ENCODE results near the gene STX10.

Gene STX10

DNA sequence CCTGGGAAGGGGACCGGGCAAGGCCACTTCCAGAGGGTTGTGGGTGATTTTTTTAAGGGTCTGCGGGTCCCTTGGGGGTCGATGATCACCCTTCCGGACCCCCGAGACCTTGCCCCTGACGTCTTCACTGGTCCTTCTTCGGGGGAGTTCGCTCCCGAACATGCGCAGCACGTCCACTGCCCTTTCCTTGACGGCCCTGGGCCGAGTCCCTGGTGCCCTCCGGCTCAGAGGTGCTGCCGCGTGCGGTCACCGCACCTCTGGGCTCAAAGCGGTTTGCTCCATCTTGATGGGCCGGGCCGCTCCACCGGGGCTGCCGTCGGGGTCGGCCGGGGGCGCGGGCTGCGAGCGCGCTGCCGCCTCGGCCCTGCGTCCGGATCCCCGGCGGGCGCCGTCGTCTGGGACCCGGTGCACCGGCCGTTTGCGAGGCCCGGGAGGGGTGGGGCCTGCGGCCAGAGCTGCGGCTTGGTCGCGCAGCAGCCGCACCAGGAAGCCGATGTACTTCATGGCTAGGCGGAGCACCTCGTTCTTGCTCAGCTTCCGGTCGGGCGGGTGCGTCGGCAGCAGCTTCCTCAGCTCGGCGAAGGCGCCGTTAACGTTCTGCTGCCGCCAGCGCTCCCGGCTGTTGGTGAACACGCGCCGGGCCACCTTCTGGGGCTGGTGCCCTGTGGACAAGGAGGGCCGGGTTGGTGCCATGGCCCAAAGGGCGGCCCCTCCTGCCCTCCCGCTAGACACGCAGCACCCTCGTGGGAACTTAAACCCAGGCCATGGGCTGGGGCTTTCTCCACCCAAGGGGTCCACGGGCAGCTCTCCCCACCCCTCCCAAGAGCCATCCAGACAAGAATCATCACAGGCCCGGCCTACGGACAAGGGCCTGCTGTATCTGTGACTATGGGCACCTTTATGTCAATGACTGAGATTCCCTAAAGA lies 50.8 kb downstream of the STX10 start:
- DNase-seq = no peak

DNA sequence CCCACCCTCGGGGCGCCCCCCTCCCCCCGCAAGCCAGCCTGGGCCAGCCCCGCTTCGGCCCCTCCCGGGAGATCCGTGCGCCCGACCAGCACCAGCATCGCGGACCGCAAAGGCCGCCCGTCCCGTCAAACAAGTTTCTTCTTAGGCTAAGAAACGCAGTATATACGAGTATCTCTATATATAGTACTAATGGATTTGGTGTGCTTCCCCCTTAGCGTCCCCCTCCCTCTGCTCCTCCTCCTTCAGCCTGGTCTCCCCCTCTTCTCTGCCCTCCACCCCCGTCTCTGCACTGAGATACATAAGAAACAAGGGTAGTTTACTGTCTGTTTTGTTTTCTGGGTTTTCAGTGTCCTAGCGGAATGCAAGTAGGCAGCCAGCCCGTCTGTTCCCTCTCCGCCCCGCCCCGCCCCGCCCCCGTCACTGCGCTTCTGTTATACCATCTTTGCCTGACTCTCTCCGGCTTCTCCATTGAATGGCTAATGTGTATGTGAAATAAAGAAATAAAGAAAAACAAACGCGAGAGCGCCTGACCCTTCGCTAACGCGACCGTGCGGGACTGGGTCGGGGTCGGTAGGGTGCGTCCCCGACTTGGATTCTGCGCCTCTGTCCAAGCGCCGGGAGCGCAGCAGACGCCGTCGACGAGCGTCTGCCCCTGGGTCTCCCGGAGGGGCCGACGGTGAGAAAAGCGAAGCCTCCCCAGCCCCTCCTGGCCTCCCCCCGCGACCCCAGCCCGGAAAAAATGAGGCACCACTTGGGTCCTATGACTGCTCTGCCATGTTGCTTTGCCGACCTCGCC lies 51.7 kb downstream of the STX10 start:
- no peak for DNase-seq

DNA sequence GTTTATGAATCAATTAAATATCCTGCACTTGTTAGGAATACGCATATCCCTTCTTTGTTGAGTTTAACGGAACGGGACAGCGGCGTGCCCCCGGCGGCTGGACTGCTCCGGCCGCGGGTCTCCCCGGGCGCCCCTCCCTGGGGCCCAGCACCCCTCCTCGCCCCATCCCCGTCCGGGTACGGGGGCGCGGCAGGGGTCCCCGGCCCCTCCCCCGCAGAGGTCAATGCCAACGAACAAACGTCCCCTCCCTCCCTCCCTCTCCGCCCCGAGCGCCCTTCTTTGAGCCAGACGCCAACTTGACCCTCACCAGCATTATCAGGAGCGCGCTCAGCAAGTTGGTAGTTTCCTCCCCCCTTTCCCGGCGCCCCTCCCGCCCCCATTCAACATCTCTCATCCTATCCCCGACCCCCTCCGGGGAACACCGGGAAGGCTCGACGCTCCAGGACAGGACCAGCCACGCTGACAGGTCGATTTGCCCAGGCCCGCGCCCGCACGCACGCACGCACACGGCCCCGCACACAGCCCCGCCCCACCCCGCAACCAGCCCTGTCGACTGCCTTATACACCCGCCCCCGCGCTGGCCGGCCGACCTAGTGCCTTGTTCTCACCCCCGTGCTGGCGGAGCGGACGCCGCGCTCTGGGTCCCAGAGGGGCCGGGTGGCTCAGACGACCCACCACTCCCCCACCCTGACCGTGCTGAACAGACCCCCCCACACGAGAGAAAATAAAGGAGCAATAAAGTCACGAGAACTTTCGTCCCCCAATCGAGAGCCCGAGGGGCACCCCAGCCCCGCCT lies 52.5 kb downstream of the STX10 start:
- DNase-seq = no peak

DNA sequence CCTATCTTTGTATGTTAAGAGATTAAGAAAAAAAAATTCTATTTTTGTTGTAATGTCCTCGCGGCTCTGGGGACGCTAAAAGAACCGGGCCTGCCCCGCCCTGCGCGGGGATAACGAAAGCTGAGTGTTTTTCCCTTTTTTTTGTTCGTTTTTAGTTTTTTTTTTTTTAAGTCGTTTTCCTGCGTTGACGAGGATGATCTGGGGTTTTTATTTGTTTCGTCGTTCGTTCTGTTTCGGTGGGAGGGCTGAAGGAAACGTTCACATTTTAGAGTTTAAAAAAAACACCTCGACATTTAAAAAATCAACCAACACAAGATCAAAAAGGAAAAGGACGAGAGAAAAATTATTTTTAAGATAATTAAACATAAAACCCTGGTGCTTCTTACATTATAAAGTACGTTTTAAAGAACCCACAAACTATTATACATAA lies 53.1 kb downstream of the STX10 start:
- DNase-seq = no peak

DNA sequence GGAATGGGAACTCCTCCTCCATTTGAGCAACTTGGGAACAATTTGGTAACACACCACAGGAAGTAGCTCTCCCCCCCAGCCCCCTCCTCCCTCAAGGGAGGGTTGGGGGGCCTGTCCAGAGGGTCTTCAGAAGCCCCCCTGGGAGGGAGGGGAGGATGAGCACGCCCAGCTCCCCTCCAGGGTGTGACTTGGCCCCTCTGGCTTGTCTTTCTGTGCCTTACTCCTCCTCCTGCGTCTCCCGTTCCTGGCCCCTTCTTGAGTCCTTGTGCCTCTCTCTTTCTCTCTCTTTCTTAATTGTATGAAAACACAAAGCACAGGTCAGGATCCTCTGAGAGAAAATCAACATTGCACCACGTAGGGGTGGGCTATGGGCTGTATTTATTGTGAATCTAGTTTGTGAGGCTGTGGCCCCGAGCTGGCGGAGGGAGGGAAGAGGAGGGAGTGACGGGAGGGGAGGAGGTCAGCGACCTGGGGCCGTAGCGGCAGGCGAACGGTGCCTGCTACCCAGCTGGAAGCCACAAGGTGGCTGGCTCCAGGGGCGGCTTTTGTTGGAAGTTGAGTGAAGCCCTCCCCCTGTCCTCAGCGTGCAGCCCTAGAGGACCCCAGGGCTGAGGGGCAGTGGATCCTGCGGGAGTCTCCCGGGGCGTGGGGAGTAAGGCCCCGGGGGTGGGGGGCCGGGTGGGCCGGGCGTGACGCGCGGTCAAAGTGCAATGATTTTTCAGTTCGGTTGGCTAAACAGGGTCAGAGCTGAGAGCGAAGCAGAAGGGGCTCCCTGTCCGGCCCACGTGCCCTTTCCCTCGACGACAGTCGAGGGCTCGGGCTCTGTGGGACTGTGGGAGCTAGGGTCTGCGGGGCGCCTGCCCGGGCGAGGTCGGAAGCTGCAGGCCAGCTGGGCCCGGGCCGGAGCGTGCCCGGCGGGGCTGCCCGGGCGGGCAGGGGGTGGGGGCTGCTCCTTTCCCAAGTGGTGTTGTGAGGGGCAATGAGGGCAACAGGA lies 53.9 kb downstream of the STX10 start:
- DNase-seq = no peak

DNA sequence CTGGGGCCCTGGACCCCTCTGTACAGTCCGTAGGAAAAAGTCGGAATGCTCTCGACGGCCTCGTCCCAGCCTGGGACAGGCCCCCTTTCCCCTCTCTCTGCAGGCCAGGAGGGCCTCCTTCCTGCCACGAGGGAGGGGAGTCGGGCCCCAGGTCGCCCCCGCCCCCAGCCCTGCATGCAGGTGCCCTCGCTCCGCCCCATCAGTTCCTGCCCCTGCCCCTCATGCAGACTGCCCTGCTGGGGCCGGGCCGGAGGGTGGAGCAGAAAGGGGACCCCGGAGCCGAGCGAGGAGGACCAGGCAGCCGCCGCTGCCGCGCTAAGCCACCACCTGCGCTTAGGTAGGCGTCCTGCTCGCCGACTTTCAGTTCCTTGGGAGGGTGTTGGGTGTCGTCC lies 54.8 kb downstream of the STX10 start:
- no peak for DNase-seq

DNA sequence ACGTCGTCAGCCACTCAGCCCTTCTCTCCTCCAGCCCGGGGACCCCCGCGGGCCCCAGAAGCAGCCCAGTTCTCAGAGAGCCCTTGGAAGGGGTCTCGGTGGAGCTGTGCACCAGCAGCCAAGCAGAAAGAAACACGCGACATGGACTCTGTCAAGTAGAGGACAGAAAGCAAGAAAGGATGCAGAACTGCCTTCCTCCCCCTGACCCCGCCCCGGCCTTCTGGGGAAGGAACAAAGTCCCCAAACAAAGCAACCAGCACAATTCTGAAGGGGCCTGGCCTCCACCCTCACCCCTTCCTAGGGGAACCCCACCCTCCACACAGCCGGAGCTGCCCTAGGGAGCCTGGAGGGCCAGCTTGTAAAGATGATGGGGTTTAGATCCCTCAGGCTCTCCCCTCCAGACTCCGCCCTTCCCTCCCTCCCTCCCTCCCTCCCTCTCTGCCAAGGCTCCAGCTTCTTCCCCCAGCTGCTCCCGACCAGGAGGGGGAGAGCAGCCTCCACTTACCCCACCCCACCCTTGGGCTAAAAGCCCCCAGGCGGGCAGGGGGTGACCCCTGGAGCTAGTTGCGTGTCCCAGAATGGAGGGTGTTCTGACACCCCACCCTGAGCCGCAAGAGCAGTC lies 55.3 kb downstream of the STX10 start:
- DNase-seq = no peak

DNA sequence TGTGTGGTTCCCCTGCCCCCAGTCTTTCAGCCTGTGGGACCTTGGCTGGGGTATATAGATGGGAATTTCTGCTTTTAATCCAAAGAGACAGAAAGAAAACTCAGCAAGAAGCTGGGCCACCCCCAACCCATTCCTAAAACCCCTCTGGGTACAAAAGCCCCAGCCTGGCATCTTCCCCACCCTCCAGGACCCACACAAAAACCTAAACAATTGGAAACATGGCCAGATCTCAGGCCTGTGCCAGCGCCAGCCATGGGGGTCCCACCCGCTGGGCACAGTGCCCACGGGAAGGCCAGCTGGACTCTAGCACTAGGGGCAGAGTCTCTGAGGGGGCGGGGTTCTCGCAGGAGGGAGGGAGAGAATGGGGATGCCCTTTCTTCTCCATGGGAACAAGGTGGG lies 56.1 kb downstream of the STX10 start:
- no peak for DNase-seq
